Cardiac muscle cell (in vitro differentiated cells and primary cell): ENCODE results near the gene DLL1. TPM values are rescaled to one million over a fixed set of nuclear protein-coding genes. Genes with fewer than 3 reads are reported as not detected.

Experiments
- DNase-seq, 2 donors: peaks; one replicate each; pipeline versions ENCODE4 v3.0.0 to v3.0.0-alpha.2; 2010 to 2017; ENCODE audit warnings: low read depth in 1 of 2, low spot score in 1 of 2
- H3K27ac ChIP-seq: fragments of 200-600 bp; sonication (generic); 2 replicates; pipeline ENCODE4 v1.5.1; 2016
- H3K27me3 ChIP-seq: fragments of 200-600 bp; sonication (generic); 2 replicates; pipeline ENCODE4 v1.6.0; 2016; ENCODE audit warnings: control low read depth
- H3K36me3 ChIP-seq: fragments of 200-600 bp; sonication (generic); 2 replicates; pipeline ENCODE4 v1.5.1; 2016; ENCODE audit warnings: control low read depth
- H3K4me1 ChIP-seq: fragments of 200-600 bp; sonication (generic); 2 replicates; pipeline ENCODE4 v1.8.1; 2017; ENCODE audit warnings: low read depth, mild to moderate bottlenecking, mixed run types
- H3K4me3 ChIP-seq: fragments of 200-600 bp; sonication (generic); 2 replicates; pipeline ENCODE4 v1.5.1; 2016; ENCODE audit warnings: mild to moderate bottlenecking
- H3K9me3 ChIP-seq: fragments of 200-600 bp; sonication (generic); 2 replicates; pipeline ENCODE4 v1.5.1; 2017; ENCODE audit warnings: low read depth, mild to moderate bottlenecking, control low read depth
- CTCF ChIP-seq: IDR thresholded peaks from 2 replicates; pipeline ENCODE4 v1.5.1; 2012; ENCODE audit warnings: low read depth, mild to moderate bottlenecking, low read length
- polyA plus RNA-seq: library from polyadenylated mRNA; unstranded; fragments of >200 nt; fragmentation: Nextera tagmentation; extraction: Ambion mirVana; gene quantifications from 2 replicates; pipeline ENCODE4 v1.2.1, GENCODE V29; 2016
- total RNA-seq: library from RNA; depleted of rRNA; stranded (reverse); fragments of >200 nt; gene quantifications from 2 replicates; pipeline ENCODE4 v1.2.3, GENCODE V29; 2016

The DLL1 gene
- total and polyA plus RNA-seq, 2 experiments from 2014 or later: 2.2 to 4.3 TPM

- H3K27ac ChIP-seq: no peak overlapping the region
- no peaks in the 10 kb centered on the region for H3K36me3 ChIP-seq
- no peak for DNase-seq
- no peaks in the 10 kb centered on the region for H3K9me3 ChIP-seq
- H3K27me3 ChIP-seq: no peaks in the 10 kb centered on the region
- TF ChIP-seq CTCF: no peak
- no peak overlapping the region for H3K4me3 ChIP-seq
- peaks cover 4% of the 10 kb centered on the region for H3K4me1 ChIP-seq
Measured at GRCh38 chr6:170250981-170251775, 39.7 kb downstream of the DLL1 start.

GRCh38 chr6:170250455-170250854, 40.4 kb downstream of the DLL1 start:
- Histone ChIP-seq H3K4me3 (no peak overlapping the region), H3K27me3 (no peaks in the 10 kb centered on the region), H3K9me3 (no peaks in the 10 kb centered on the region), H3K36me3 (no peaks in the 10 kb centered on the region), H3K4me1 (peaks cover 4% of the 10 kb centered on the region), H3K27ac (no peak overlapping the region)
- no peak for TF ChIP-seq CTCF
- no peak for DNase-seq

GRCh38 chr6:170249817-170250216, 41.1 kb downstream of the DLL1 start:
- H3K4me3 ChIP-seq: no peak overlapping the region
- no peaks in the 10 kb centered on the region for H3K27me3 ChIP-seq
- H3K36me3 ChIP-seq: no peaks in the 10 kb centered on the region
- H3K9me3 ChIP-seq: no peaks in the 10 kb centered on the region
- no peak for TF ChIP-seq CTCF
- H3K4me1 ChIP-seq: peaks cover 4% of the 10 kb centered on the region
- no peak overlapping the region for H3K27ac ChIP-seq
- no peak for DNase-seq

- Histone ChIP-seq H3K9me3 (no peaks in the 10 kb centered on the region), H3K36me3 (no peaks in the 10 kb centered on the region), H3K4me1 (peaks cover 4% of the 10 kb centered on the region), H3K27ac (no peak overlapping the region), H3K27me3 (no peaks in the 10 kb centered on the region), H3K4me3 (no peak overlapping the region)
- no peak for TF ChIP-seq CTCF
- DNase-seq: no peak
Measured at GRCh38 chr6:170248861-170249600, 41.8 kb downstream of the DLL1 start.

- Histone ChIP-seq H3K36me3 (no peaks in the 10 kb centered on the region), H3K27me3 (no peaks in the 10 kb centered on the region), H3K27ac (no peak overlapping the region), H3K9me3 (no peaks in the 10 kb centered on the region), H3K4me1 (peaks cover 7% of the 10 kb centered on the region), H3K4me3 (no peak overlapping the region)
- peak in 1 of 2 donors; percentile 44 for DNase-seq
- TF ChIP-seq CTCF: no peak
Measured at GRCh38 chr6:170248111-170248805, 42.6 kb downstream of the DLL1 start.
